Lower lobe of right lung (tissue), 2 donors: ENCODE results near the gene DNAH3. TPM values are rescaled to one million over a fixed set of nuclear protein-coding genes. Genes with fewer than 3 reads are reported as not detected.

Experiments
- ATAC-seq, 2 donors: fragments of 200-7000 bp; cut with Tn5 transposase; one replicate each; pipeline ENCODE4 v1.9.1; 2020 to 2022; ENCODE audit warnings: mild to moderate bottlenecking in 2 of 2, moderate library complexity in 2 of 2
- DNase-seq: peaks from one replicate; pipeline ENCODE4 v3.0.0-alpha.2; 2020
- H3K27ac ChIP-seq: fragments of 200-600 bp; one replicate; pipeline ENCODE4 v1.8.0; 2022
- H3K27me3 ChIP-seq: fragments of 200-600 bp; one replicate; pipeline ENCODE4 v1.8.0; 2022; ENCODE audit warnings: low read depth
- H3K36me3 ChIP-seq: fragments of 200-600 bp; one replicate; pipeline ENCODE4 v1.8.0; 2022; ENCODE audit warnings: mild to moderate bottlenecking
- H3K4me1 ChIP-seq: fragments of 200-600 bp; one replicate; pipeline ENCODE4 v1.8.0; 2022
- H3K4me3 ChIP-seq: fragments of 200-600 bp; one replicate; pipeline ENCODE4 v1.8.0; 2022; ENCODE audit warnings: mild to moderate bottlenecking
- H3K9me3 ChIP-seq: fragments of 200-600 bp; one replicate; pipeline ENCODE4 v1.8.0; 2022
- intact Hi-C: fragments of 100-400 bp; cut with DNase I; formaldehyde crosslinking; loops from one replicate; pipeline ENCODE4 v1.11.0; 2022
- total RNA-seq: library from RNA; stranded (reverse); fragmentation: NEBNext Ultra II Directional; extraction: Animal tissue kit (Norgen Biotek cat#: 25700); gene quantifications from one replicate; pipeline ENCODE4 v1.2.1, GENCODE V29; 2021
- TF ChIP-seq, protein P1 (sequence below): fragments of 200-600 bp; IDR thresholded peaks from one replicate; pipeline ENCODE4 v1.8.0; 2022; ENCODE audit warnings: antibody characterized with exemption, mild to moderate bottlenecking
- donor health status: DM: no; HTN: yes; CAD: no; lungs with severe emphysema.

DNAH3 gene
- total RNA-seq, 1 donor from 2014 or later, result 10.9 TPM

GRCh38 chr16:20928774-20929411 is 221.8 kb downstream of the DNAH3 start:
- Histone ChIP-seq H3K4me1 (no peaks in the 10 kb centered on the region), H3K27me3 (no peaks in the 10 kb centered on the region), H3K9me3 (no peaks in the 10 kb centered on the region), H3K27ac (no peak overlapping the region), H3K4me3 (no peak overlapping the region), H3K36me3 (peaks cover 19% of the 10 kb centered on the region)
- DNase-seq, result no peak
- TF ChIP-seq, protein P1, sequence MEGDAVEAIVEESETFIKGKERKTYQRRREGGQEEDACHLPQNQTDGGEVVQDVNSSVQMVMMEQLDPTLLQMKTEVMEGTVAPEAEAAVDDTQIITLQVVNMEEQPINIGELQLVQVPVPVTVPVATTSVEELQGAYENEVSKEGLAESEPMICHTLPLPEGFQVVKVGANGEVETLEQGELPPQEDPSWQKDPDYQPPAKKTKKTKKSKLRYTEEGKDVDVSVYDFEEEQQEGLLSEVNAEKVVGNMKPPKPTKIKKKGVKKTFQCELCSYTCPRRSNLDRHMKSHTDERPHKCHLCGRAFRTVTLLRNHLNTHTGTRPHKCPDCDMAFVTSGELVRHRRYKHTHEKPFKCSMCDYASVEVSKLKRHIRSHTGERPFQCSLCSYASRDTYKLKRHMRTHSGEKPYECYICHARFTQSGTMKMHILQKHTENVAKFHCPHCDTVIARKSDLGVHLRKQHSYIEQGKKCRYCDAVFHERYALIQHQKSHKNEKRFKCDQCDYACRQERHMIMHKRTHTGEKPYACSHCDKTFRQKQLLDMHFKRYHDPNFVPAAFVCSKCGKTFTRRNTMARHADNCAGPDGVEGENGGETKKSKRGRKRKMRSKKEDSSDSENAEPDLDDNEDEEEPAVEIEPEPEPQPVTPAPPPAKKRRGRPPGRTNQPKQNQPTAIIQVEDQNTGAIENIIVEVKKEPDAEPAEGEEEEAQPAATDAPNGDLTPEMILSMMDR, result no peak
- intact Hi-C loops, result no loop called here
- peak in 1 of 2 donors; percentile 29 for ATAC-seq

GRCh38 chr16:20925751-20926150 is 224.9 kb downstream of the DNAH3 start:
- Histone ChIP-seq H3K9me3 (no peaks in the 10 kb centered on the region), H3K4me1 (no peaks in the 10 kb centered on the region), H3K36me3 (peaks cover 24% of the 10 kb centered on the region), H3K27me3 (no peaks in the 10 kb centered on the region), H3K4me3 (no peak overlapping the region), H3K27ac (no peak overlapping the region)
- no peak for DNase-seq
- TF ChIP-seq, protein P1, result no peak
- intact Hi-C loops, result no loop called here
- ATAC-seq, result no peak

DNA sequence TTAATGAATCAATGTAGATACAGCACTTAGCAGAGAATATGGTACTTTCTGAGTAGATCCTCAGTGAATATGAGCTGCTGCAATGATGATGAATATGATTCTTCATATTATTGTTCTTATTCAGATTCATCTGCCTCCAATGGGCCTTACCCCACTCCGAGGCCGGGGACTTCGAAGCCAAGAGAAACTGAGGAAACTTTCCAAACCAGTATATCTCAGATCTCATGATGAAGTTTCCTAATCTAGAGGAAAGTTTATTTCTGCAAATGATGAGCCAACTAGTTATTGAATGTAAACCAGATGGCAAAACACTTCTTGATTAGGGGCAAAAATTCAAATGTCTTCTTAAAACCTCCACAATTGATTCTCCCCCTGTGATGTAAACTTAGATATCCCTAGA is 226.8 kb downstream of the DNAH3 start:
- intact Hi-C loops, result no loop called here
- Histone ChIP-seq H3K4me3 (no peak overlapping the region), H3K27me3 (no peaks in the 10 kb centered on the region), H3K36me3 (peaks cover 30% of the 10 kb centered on the region), H3K27ac (no peak overlapping the region), H3K9me3 (no peaks in the 10 kb centered on the region), H3K4me1 (peaks cover 2% of the 10 kb centered on the region)
- ATAC-seq (no peak), DNase-seq (no peak)
- TF ChIP-seq, protein P1, result no peak

GRCh38 chr16:20920799-20921198 is 229.8 kb downstream of the DNAH3 start:
- H3K27me3 ChIP-seq, result no peaks in the 10 kb centered on the region
- TF ChIP-seq, protein P1, result no peak
- H3K27ac ChIP-seq, result no peak overlapping the region
- ATAC-seq (no peak), DNase-seq (no peak)
- H3K9me3 ChIP-seq, result no peaks in the 10 kb centered on the region
- peaks cover 12% of the 10 kb centered on the region for H3K4me1 ChIP-seq
- intact Hi-C loops, result no loop called here
- peaks cover 35% of the 10 kb centered on the region for H3K36me3 ChIP-seq
- no peak overlapping the region for H3K4me3 ChIP-seq

GRCh38 chr16:20920091-20920490 is 230.6 kb downstream of the DNAH3 start:
- peaks cover 12% of the 10 kb centered on the region for H3K4me1 ChIP-seq
- peaks cover 28% of the 10 kb centered on the region for H3K36me3 ChIP-seq
- H3K9me3 ChIP-seq, result no peaks in the 10 kb centered on the region
- TF ChIP-seq, protein P1, result no peak
- no peak for DNase-seq
- ATAC-seq, result peak; percentile 13 to 35
- intact Hi-C loops, result no loop called here
- no peak overlapping the region for H3K4me3 ChIP-seq
- no peak overlapping the region for H3K27ac ChIP-seq
- H3K27me3 ChIP-seq, result no peaks in the 10 kb centered on the region
